ENCODE measurements around the gene FNDC3B. TPM values are rescaled to one million over a fixed set of nuclear protein-coding genes. Genes with fewer than 3 reads are reported as not detected.

The FNDC3B gene
- total RNA-seq, 1 experiment from 2014 or later: 173 TPM

DNA sequence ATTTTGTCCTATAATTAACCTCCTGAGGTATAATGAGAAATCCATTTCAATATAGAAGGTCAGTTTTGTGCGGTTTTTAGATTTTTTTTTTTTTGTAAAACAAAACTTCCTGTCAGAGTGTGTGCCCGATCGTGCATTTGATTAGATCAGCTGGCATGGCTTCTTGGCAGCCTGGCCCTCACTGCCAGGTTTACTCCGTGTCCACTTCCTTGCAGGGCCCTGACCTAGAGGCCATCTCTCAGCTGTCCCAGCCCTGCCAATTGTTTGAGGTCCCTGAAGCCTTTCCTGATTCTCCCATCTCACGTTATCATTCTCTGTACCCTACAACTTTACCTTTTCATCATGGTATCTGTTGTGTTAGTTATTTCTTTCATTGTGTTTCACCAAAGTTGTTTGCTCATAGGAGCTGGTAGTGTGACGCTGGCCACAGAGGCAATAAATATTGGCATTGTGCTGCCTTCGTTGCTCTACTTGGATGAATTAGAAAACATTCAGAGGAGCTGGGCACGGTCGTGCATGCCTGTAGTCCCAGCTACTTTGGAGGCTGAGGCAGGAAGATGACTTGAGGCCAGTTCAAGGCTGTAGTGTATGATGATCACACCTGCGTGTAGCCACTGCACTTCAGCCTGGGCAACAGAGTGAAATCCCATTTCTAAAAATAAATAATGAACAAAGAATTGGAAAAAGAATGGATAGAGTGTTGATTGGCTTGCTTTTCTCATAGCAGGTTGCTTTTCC, 206.9 kb downstream of the FNDC3B start:
- H3K4me1 ChIP-seq (ENCODE audit: control insufficient read depth, insufficient read depth, low read length): no peaks in the 10 kb centered on the region; the same call in 1 of the 2 replicates
- 0 out of 2 replicates have a peak, but pooled peaks have one; percentile 20 for ATAC-seq
- in situ Hi-C loops (cut with HindIII; ENCODE audit: low pct_unique_long_range_greater_than_20kb, low sequenced_read_pairs): no loop called here
- H3K27ac ChIP-seq (ENCODE audit: low read length): no peak overlapping the region
- POLR2A ChIA-PET: no interaction called here
- no peak for DNase-seq (ENCODE audit: low read depth, low spot score)
- H3K27me3 ChIP-seq (ENCODE audit: control insufficient read depth, insufficient read depth, low read length): no peaks in the 10 kb centered on the region
- peaks cover 18% of the 10 kb centered on the region for H3K36me3 ChIP-seq (ENCODE audit: control insufficient read depth, insufficient read depth, low read length)
- CTCF ChIA-PET: no interaction called here
- TF ChIP-seq TCF7L2 (IDR thresholded peaks at IDR 0.05; ENCODE audit: low read depth, low read length): no peak
- no peak for TF ChIP-seq POLR2AphosphoS5 (IDR thresholded peaks at IDR 0.05; ENCODE audit: low read depth, low read length)
- TF ChIP-seq SIN3A (IDR thresholded peaks at IDR 0.05; ENCODE audit: borderline replicate concordance, insufficient read depth, low read depth, low read length): no peak
- TF ChIP-seq, protein P1, sequence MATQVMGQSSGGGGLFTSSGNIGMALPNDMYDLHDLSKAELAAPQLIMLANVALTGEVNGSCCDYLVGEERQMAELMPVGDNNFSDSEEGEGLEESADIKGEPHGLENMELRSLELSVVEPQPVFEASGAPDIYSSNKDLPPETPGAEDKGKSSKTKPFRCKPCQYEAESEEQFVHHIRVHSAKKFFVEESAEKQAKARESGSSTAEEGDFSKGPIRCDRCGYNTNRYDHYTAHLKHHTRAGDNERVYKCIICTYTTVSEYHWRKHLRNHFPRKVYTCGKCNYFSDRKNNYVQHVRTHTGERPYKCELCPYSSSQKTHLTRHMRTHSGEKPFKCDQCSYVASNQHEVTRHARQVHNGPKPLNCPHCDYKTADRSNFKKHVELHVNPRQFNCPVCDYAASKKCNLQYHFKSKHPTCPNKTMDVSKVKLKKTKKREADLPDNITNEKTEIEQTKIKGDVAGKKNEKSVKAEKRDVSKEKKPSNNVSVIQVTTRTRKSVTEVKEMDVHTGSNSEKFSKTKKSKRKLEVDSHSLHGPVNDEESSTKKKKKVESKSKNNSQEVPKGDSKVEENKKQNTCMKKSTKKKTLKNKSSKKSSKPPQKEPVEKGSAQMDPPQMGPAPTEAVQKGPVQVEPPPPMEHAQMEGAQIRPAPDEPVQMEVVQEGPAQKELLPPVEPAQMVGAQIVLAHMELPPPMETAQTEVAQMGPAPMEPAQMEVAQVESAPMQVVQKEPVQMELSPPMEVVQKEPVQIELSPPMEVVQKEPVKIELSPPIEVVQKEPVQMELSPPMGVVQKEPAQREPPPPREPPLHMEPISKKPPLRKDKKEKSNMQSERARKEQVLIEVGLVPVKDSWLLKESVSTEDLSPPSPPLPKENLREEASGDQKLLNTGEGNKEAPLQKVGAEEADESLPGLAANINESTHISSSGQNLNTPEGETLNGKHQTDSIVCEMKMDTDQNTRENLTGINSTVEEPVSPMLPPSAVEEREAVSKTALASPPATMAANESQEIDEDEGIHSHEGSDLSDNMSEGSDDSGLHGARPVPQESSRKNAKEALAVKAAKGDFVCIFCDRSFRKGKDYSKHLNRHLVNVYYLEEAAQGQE (IDR thresholded peaks at IDR 0.05; ENCODE audit: insufficient read depth in 1 of 2, low read depth in 2 of 2, low read length in 1 of 2): no peak
- TF ChIP-seq, protein P2, sequence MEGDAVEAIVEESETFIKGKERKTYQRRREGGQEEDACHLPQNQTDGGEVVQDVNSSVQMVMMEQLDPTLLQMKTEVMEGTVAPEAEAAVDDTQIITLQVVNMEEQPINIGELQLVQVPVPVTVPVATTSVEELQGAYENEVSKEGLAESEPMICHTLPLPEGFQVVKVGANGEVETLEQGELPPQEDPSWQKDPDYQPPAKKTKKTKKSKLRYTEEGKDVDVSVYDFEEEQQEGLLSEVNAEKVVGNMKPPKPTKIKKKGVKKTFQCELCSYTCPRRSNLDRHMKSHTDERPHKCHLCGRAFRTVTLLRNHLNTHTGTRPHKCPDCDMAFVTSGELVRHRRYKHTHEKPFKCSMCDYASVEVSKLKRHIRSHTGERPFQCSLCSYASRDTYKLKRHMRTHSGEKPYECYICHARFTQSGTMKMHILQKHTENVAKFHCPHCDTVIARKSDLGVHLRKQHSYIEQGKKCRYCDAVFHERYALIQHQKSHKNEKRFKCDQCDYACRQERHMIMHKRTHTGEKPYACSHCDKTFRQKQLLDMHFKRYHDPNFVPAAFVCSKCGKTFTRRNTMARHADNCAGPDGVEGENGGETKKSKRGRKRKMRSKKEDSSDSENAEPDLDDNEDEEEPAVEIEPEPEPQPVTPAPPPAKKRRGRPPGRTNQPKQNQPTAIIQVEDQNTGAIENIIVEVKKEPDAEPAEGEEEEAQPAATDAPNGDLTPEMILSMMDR (IDR thresholded peaks at IDR 0.05): no peak
- H3K9me3 ChIP-seq (ENCODE audit: control insufficient read depth, insufficient read depth, low read depth, low read length): no peaks in the 10 kb centered on the region; the same call in 1 of the 2 replicates
- no TSS peak for BruUV-seq (replicated peaks)
- intact Hi-C loops (cut with micrococcal nuclease; ENCODE audit: unreplicated experiment): no loop called here
- no peak overlapping the region for H3K4me3 ChIP-seq (ENCODE audit: low read depth in 2 of 2, low read length in 2 of 2)

DNA sequence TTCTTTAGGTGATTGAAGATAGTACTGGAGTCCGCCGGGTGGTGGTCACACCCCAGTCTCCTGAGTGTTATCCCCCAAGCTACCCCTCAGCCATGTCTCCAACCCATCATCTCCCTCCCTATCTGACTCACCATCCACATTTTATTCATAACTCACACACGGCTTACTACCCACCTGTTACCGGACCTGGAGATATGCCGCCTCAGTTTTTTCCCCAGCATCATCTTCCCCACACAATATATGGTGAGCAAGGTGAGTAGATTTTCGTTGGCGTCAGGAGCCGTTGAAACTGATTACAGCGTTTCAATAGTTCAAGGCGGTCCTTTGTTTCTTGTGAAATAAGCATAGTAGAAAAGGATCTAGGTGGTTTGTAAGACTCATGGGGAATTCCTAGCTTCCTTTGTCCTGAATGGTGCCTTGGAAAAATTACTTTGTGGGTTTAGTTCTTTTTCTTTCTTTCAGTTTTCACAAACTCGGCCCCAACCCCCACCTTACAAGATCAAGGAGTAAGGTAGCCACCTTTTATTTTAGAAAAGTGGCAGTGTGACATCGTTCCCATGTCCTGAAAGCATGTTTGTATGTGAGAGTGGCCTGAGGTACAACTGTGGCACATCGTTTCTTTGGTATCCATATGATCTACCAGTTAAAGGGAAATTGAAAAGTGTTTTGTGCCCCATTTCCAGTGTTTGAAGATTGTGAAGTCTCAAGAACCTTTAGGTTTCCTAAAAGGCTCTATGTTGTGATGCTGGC, 208.3 kb downstream of the FNDC3B start:
- Histone ChIP-seq H3K4me1 (ENCODE audit: control insufficient read depth, insufficient read depth, low read length) (no peaks in the 10 kb centered on the region; the same call in 1 of the 2 replicates), H3K36me3 (ENCODE audit: control insufficient read depth, insufficient read depth, low read length) (peaks cover 27% of the 10 kb centered on the region), H3K9me3 (ENCODE audit: control insufficient read depth, insufficient read depth, low read depth, low read length) (no peaks in the 10 kb centered on the region), H3K27ac (ENCODE audit: low read length) (peak overlapping the region; percentile 45; the same call in 1 of the 2 replicates), H3K27me3 (ENCODE audit: control insufficient read depth, insufficient read depth, low read length) (no peaks in the 10 kb centered on the region), H3K4me3 (ENCODE audit: low read depth in 2 of 2, low read length in 2 of 2) (no peak overlapping the region)
- DNase-seq (ENCODE audit: low read depth, low spot score) (no peak), ATAC-seq (no peak)
- intact Hi-C loops (cut with micrococcal nuclease; ENCODE audit: unreplicated experiment) (no loop called here), in situ Hi-C loops (cut with HindIII; ENCODE audit: low pct_unique_long_range_greater_than_20kb, low sequenced_read_pairs) (no loop called here)
- BruUV-seq (replicated peaks): no TSS peak
- ChIA-PET CTCF (no interaction called here), POLR2A (no interaction called here)
- no peak for TF ChIP-seq SIN3A (IDR thresholded peaks at IDR 0.05; ENCODE audit: borderline replicate concordance, insufficient read depth, low read depth, low read length)
- no peak for TF ChIP-seq POLR2AphosphoS5 (IDR thresholded peaks at IDR 0.05; ENCODE audit: low read depth, low read length)
- no peak for TF ChIP-seq TCF7L2 (IDR thresholded peaks at IDR 0.05; ENCODE audit: low read depth, low read length)
- TF ChIP-seq, protein P2 (IDR thresholded peaks at IDR 0.05): no peak
- TF ChIP-seq, protein P1 (IDR thresholded peaks at IDR 0.05; ENCODE audit: insufficient read depth in 1 of 2, low read depth in 2 of 2, low read length in 1 of 2): no peak
